Astrocyte of the cerebellum (primary cell): Measurements from ENCODE around the gene ATXN3L.

Experiments used
- DNase-seq: peaks from one replicate; pipeline ENCODE4 v3.0.0-alpha.2; 2011; ENCODE audit warnings: low read depth
- H3K4me3 ChIP-seq: 2 replicates; pipeline ENCODE4 v1.5.1; 2011; ENCODE audit warnings: mild to moderate bottlenecking, low read depth, low read length, moderate library complexity
- in situ Hi-C: cut with HindIII; loops from 2 replicates; pipeline ENCODE4 v1.10.0; 2017; ENCODE audit warnings: low sequenced_read_pairs
- TF ChIP-seq, protein P1 (sequence below): IDR thresholded peaks from 2 replicates; pipeline ENCODE4 v1.5.1; 2012; ENCODE audit warnings: low read length, low read depth, moderate library complexity, mild to moderate bottlenecking; ENCODE audit errors: missing control alignments

The ATXN3L gene

GRCh38 chrX:13279279-13280018 is 40.4 kb downstream of the ATXN3L start:
- in situ Hi-C loops, result loop anchor here (10.0 kb wide), 1 partner anchor 55 kb away; no protein-coding TSS in a partner anchor
- TF ChIP-seq, protein P1, sequence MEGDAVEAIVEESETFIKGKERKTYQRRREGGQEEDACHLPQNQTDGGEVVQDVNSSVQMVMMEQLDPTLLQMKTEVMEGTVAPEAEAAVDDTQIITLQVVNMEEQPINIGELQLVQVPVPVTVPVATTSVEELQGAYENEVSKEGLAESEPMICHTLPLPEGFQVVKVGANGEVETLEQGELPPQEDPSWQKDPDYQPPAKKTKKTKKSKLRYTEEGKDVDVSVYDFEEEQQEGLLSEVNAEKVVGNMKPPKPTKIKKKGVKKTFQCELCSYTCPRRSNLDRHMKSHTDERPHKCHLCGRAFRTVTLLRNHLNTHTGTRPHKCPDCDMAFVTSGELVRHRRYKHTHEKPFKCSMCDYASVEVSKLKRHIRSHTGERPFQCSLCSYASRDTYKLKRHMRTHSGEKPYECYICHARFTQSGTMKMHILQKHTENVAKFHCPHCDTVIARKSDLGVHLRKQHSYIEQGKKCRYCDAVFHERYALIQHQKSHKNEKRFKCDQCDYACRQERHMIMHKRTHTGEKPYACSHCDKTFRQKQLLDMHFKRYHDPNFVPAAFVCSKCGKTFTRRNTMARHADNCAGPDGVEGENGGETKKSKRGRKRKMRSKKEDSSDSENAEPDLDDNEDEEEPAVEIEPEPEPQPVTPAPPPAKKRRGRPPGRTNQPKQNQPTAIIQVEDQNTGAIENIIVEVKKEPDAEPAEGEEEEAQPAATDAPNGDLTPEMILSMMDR, result no peak
- no peak overlapping the region for H3K4me3 ChIP-seq
- no peak for DNase-seq

- H3K4me3 ChIP-seq, result no peak overlapping the region
- DNase-seq, result no peak
- TF ChIP-seq, protein P1, result no peak
- in situ Hi-C loops, result no loop called here
Observed at GRCh38 chrX:13277539-13277938, 42.3 kb downstream of the ATXN3L start.

DNA sequence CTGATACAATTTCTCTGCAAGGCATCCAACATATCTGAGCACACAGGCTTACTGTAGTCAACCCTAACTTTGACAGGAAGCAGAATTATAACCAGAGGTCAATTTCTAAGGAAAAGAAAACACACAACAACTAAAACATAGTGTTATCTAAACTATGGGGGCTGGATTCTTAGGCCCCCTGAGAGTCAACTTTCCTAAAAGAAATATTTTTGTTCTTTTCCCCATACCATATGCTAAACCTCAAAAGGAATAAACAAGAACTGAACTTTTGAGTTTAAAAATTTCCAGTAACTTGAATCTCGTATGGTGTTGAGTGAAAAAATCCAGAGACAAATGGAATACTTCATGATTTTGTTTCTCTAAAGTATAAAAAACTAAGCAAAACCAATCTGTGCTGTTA is 42.9 kb downstream of the ATXN3L start:
- in situ Hi-C loops, result no loop called here
- no peak for DNase-seq
- no peak overlapping the region for H3K4me3 ChIP-seq
- TF ChIP-seq, protein P1, result no peak

DNA sequence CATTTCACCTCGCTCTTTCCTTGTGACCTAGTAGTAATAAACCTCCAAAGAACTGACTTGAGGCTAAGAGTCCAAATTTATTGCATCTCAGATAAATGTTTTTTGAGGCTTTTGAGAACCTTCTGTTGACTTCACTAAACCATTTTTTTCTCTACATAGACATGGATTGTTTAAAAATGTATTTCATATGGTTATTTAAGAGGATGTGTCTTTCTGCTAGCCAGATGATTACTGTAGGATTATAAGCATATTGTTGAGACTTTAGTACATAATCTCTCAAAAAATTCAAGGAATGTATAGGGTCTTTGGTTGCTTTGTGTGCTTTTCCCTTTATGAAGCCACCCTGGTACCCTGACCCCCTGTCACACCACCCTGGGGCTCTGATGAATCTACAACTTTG is 44.8 kb downstream of the ATXN3L start:
- no peak for DNase-seq
- in situ Hi-C loops, result no loop called here
- no peak overlapping the region for H3K4me3 ChIP-seq
- TF ChIP-seq, protein P1, result no peak

DNA sequence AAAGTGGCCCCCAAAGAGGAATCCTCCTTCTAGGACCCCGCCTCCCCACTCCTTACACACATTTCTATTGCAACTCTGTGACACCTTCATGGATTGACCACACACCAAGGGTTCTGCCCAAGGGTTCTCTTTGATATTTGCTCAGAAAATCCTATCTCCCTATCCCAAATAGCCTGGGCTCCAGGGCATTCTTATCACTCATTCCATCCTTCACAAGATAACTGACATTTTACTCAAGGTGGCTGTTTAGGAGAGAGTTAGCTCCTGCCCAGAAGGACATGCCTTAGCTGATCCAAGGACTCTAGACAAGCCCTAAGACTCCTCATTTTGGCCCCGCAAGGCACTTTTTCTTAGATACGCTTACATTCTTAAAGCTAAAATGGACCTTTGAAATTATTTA is 47.4 kb downstream of the ATXN3L start:
- in situ Hi-C loops, result no loop called here
- DNase-seq, result no peak
- TF ChIP-seq, protein P1, result no peak
- no peak overlapping the region for H3K4me3 ChIP-seq

GRCh38 chrX:13271511-13271910 is 48.3 kb downstream of the ATXN3L start:
- in situ Hi-C loops, result no loop called here

More at GRCh38 chrX:13271511-13271910, 48.3 kb downstream of the ATXN3L start:
- TF ChIP-seq, protein P1, result no peak
- no peak for DNase-seq
- H3K4me3 ChIP-seq, result no peak overlapping the region
